ENCODE measurements around the gene SRL.

- no peak for TF ChIP-seq CTCF (conservative IDR thresholded peaks at IDR 0.05; ENCODE audit: low read length)
- TF ChIP-seq EZH2phosphoT487 (IDR thresholded peaks at IDR 0.05; ENCODE audit: borderline replicate concordance): no peak
These were observed 27.7 kb downstream of the SRL start for GRCh38 chr16:4214215-4214621.
